ENCODE results near the gene SMPD3. TPM values are rescaled to one million over a fixed set of nuclear protein-coding genes. Genes with fewer than 3 reads are reported as not detected.

The SMPD3 gene
- total and polyA plus RNA-seq, 2 donors (not counting 3 experiments of a cell fraction or from before 2014, with no cell fraction given): not detected

GRCh38 chr16:68490829-68491575 lies 42.7 kb upstream of the SMPD3 start:
- Histone ChIP-seq H3K27me3 (ENCODE audit: control insufficient read depth in 2 of 2, insufficient read depth in 2 of 2, low read length in 2 of 2) (no peaks in the 10 kb centered on the region), H3K9me3 (replicated peaks; ENCODE audit: control insufficient read depth, insufficient read depth, low read length) (no peaks in the 10 kb centered on the region), H3K27ac (ENCODE audit: insufficient read depth, low read depth, low read length) (no peak overlapping the region), H3K36me3 (ENCODE audit: control insufficient read depth in 2 of 2, extremely low read depth in 1 of 2, insufficient read depth in 2 of 2, low read length in 2 of 2) (no peaks in the 10 kb centered on the region), H2AFZ (ENCODE audit: low read depth, low read length) (no peak overlapping the region), H3K4me3 (replicated peaks in 1 of 3; ENCODE audit: insufficient read depth in 1 of 3, low read depth in 1 of 3, low read length in 3 of 3) (no peak overlapping the region), H3K79me2 (ENCODE audit: control insufficient read depth, insufficient read depth, low read length) (no peaks in the 10 kb centered on the region), H3K9me1 (replicated peaks; ENCODE audit: control insufficient read depth, extremely low read depth, insufficient read depth, low read length) (no peaks in the 10 kb centered on the region), H3K9ac (replicated peaks; ENCODE audit: extremely low read depth, insufficient read depth, low read length) (no peak overlapping the region), H3K4me1 (ENCODE audit: control insufficient read depth, extremely low read depth, insufficient read depth, low read length) (no peaks in the 10 kb centered on the region), H3K4me2 (ENCODE audit: insufficient read depth, low read length) (no peak overlapping the region), H4K20me1 (replicated peaks; ENCODE audit: control insufficient read depth, extremely low read depth, insufficient read depth, low read length) (no peaks in the 10 kb centered on the region)
- TF ChIP-seq EZH2 (IDR thresholded peaks at IDR 0.05; ENCODE audit: borderline replicate concordance, low read depth, low read length, severe bottlenecking): no peak
- TF ChIP-seq FOS (IDR thresholded peaks at IDR 0.05; ENCODE audit: borderline replicate concordance, insufficient read depth, low read length): no peak
- no peak for TF ChIP-seq POLR2AphosphoS5 (IDR thresholded peaks at IDR 0.05; ENCODE audit: insufficient read depth, low read depth, low read length)
- TF ChIP-seq, protein P1, sequence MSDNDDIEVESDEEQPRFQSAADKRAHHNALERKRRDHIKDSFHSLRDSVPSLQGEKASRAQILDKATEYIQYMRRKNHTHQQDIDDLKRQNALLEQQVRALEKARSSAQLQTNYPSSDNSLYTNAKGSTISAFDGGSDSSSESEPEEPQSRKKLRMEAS (IDR thresholded peaks at IDR 0.05; ENCODE audit: insufficient read depth, insufficient read length): no peak
- no peak for TF ChIP-seq POLR2A (IDR thresholded peaks at IDR 0.05; ENCODE audit: low read depth, low read length)
- TF ChIP-seq GATA2 (IDR thresholded peaks at IDR 0.05; ENCODE audit: insufficient read depth, insufficient read length, low read depth, low read length): no peak
- TF ChIP-seq JUN (IDR thresholded peaks at IDR 0.05; ENCODE audit: borderline replicate concordance, insufficient read depth, insufficient read length, low read depth): no peak
- TF ChIP-seq, protein P2, sequence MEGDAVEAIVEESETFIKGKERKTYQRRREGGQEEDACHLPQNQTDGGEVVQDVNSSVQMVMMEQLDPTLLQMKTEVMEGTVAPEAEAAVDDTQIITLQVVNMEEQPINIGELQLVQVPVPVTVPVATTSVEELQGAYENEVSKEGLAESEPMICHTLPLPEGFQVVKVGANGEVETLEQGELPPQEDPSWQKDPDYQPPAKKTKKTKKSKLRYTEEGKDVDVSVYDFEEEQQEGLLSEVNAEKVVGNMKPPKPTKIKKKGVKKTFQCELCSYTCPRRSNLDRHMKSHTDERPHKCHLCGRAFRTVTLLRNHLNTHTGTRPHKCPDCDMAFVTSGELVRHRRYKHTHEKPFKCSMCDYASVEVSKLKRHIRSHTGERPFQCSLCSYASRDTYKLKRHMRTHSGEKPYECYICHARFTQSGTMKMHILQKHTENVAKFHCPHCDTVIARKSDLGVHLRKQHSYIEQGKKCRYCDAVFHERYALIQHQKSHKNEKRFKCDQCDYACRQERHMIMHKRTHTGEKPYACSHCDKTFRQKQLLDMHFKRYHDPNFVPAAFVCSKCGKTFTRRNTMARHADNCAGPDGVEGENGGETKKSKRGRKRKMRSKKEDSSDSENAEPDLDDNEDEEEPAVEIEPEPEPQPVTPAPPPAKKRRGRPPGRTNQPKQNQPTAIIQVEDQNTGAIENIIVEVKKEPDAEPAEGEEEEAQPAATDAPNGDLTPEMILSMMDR (IDR thresholded peaks at IDR 0.05; ENCODE audit: extremely low read depth in 1 of 2, insufficient read depth in 1 of 2, low read depth in 1 of 2, low read length in 2 of 2): no peak
- TF ChIP-seq MYC (IDR thresholded peaks at IDR 0.05; ENCODE audit: low read depth, low read length): no peak
- ChIA-PET POLR2A (no interaction called here), CTCF (no interaction called here)
- no peak for FAIRE-seq
- DNase-seq (ENCODE audit: low read depth, low spot score): no peak
- intact Hi-C loops (cut with micrococcal nuclease): no loop called here
- dilution Hi-C loops (cut with MboI; ENCODE audit: extremely low pct_ligation_motif_present, low sequenced_read_pairs): no loop called here
- no TSS peak for BruUV-seq (replicated peaks)

Measured in endothelial cell of umbilical vein (primary cell).